K562 (cell line): ENCODE results near the gene IL1RL1. TPM values are rescaled to one million over a fixed set of nuclear protein-coding genes. Genes with fewer than 3 reads are reported as not detected.

ENCODE experiments used
- ATAC-seq: fragments of 200-7000 bp; cut with Tn5 transposase; 3 replicates; pipeline ENCODE4 v1.9.1; 2020; ENCODE audit warnings: moderate library complexity
- BruUV-seq: library from RNA; stranded (reverse); fragments of 400-500 nt; replicated peaks from 2 replicates; lab custom pipeline; 2021; lab: Mats Ljungman, UMichigan
- CTCF ChIA-PET: fragments of 300-600 bp; formaldehyde crosslinking; extraction: SDS; loops from one replicate; lab custom pipeline; 2021; ENCODE audit warnings: low intra/inter-chr PET ratio; lab: Yijun Ruan, JAX
- POLR2A ChIA-PET: fragments of 300-600, 350-650 bp; sonication (Branson Sonifier 250); formaldehyde crosslinking; extraction: SDS; loops from one replicate; lab custom pipeline; 2021; ENCODE audit warnings: antibody characterized with exemption, inconsistent platforms; lab: Yijun Ruan, JAX
- DNase-seq, 4 experiments: peaks; one replicate each; pipeline versions ENCODE4 v3.0.0 to v3.0.0-alpha.2; 2011 to 2018; ENCODE audit warnings: low spot score in 3 of 4, mixed read lengths in 3 of 4; ENCODE audit errors: extremely low read depth in 1 of 4
- FAIRE-seq: peaks from 2 replicates; lab custom pipeline; 2011; peaks lifted over from hg19 to GRCh38; lab: Jason Lieb, UNC
- H2AFZ ChIP-seq: 2 replicates; pipeline ENCODE4 v1.6.0; 2011; ENCODE audit warnings: low read depth, low read length, control low read depth, inconsistent platforms
- H3K27ac ChIP-seq: fragments of 200-600 bp; 3 replicates; pipeline ENCODE4 v1.8.0; 2011; ENCODE audit warnings: low read depth, mild to moderate bottlenecking, control low read depth, inconsistent platforms, low read length, moderate library complexity, mixed read lengths; ENCODE audit errors: extremely low read depth
- H3K27me3 ChIP-seq, 2 experiments: fragments of 300-600 bp in 1 of 2; 2 replicates in 1 of 2; 3 replicates in 1 of 2; pipeline versions ENCODE4 v1.6.0 to v1.8.0; 2011; ENCODE audit warnings: inconsistent platforms in 2 of 2, low read length in 2 of 2, mild to moderate bottlenecking in 1 of 2, mixed read lengths in 1 of 2, moderate library complexity in 1 of 2; ENCODE audit not compliant: control insufficient read depth in 2 of 2, insufficient read depth in 2 of 2
- H3K36me3 ChIP-seq: fragments of 300-600 bp; 3 replicates; pipeline ENCODE4 v1.8.0; 2011; ENCODE audit warnings: mild to moderate bottlenecking, low read length, inconsistent platforms; ENCODE audit not compliant: control insufficient read depth, insufficient read depth
- H3K4me1 ChIP-seq, 2 experiments: fragments of 200-600 bp in 1 of 2; replicated peaks in 1 of 2; 2 replicates in 1 of 2; 3 replicates in 1 of 2; pipeline versions ENCODE4 v1.5.1 to v1.8.0; 2011; ENCODE audit warnings: inconsistent platforms in 2 of 2, low read length in 2 of 2, mild to moderate bottlenecking in 1 of 2, mixed read lengths in 1 of 2, moderate library complexity in 1 of 2; ENCODE audit not compliant: control insufficient read depth in 2 of 2, insufficient read depth in 2 of 2
- H3K4me2 ChIP-seq: 2 replicates; pipeline ENCODE4 v1.6.1; 2011; ENCODE audit warnings: low read length, control low read depth, inconsistent platforms, mixed read lengths; ENCODE audit not compliant: insufficient read depth
- H3K4me3 ChIP-seq: fragments of 200-600 bp; sonication (generic), shearing (Covaris generic); 2 replicates; pipeline ENCODE4 v1.5.1; 2016; ENCODE audit warnings: control low read depth, inconsistent platforms
- H3K79me2 ChIP-seq: fragments of 200-600 bp; 3 replicates; pipeline ENCODE4 v1.8.0; 2011; ENCODE audit warnings: low read length, inconsistent platforms; ENCODE audit not compliant: control insufficient read depth, insufficient read depth
- H3K9ac ChIP-seq, 2 experiments: 2 replicates each; pipeline versions ENCODE4 v1.6.0 to v1.6.1; 2011; ENCODE audit warnings: low read depth in 2 of 2, low read length in 2 of 2, control low read depth in 1 of 2, inconsistent platforms in 1 of 2, mild to moderate bottlenecking in 1 of 2, mixed read lengths in 1 of 2; ENCODE audit not compliant: insufficient read depth in 1 of 2
- H3K9me1 ChIP-seq: one replicate; pipeline ENCODE4 v1.6.0; 2011; ENCODE audit warnings: inconsistent platforms, mild to moderate bottlenecking, low read length, moderate library complexity; ENCODE audit not compliant: control insufficient read depth, insufficient read depth
- H3K9me3 ChIP-seq: replicated peaks from 2 replicates; pipeline ENCODE4 v1.5.1; 2011; ENCODE audit warnings: low read depth, low read length, inconsistent platforms; ENCODE audit not compliant: control insufficient read depth, insufficient read depth
- H4K20me1 ChIP-seq: replicated peaks from 2 replicates; pipeline ENCODE4 v1.6.1; 2011; ENCODE audit warnings: low read length, inconsistent platforms, mixed read lengths; ENCODE audit not compliant: control insufficient read depth, insufficient read depth
- DPF2 ChIP-seq: fragments of 450-650 bp; IDR thresholded peaks from 2 replicates; pipeline ENCODE4 v1.6.1; 2016
- HBP1 ChIP-seq: fragments of 450-650 bp; formaldehyde crosslinking; IDR thresholded peaks from 2 replicates; pipeline ENCODE4 v1.4.0; 2022; ENCODE audit warnings: missing genetic modification characterization
- HDAC1 ChIP-seq, 2 experiments: fragments of 450-650 bp; IDR thresholded peaks; 2 replicates each; pipeline ENCODE4 v1.6.1; 2016 to 2017; ENCODE audit warnings: inconsistent platforms in 1 of 2, mild to moderate bottlenecking in 1 of 2, moderate library complexity in 1 of 2
- HNRNPL ChIP-seq: fragments of 200-400 bp; formaldehyde crosslinking; IDR thresholded peaks from 2 replicates; pipeline ENCODE4 v1.6.1; 2017; ENCODE audit warnings: low read depth, mild to moderate bottlenecking, low read length
- KLF16 ChIP-seq: IDR thresholded peaks from 2 replicates; pipeline ENCODE4 v1.6.1; 2016; ENCODE audit warnings: antibody characterized with exemption
- NCOA4 ChIP-seq: fragments of 450-650 bp; IDR thresholded peaks from 2 replicates; pipeline ENCODE4 v1.6.1; 2018; ENCODE audit warnings: mild to moderate bottlenecking; ENCODE audit not compliant: partially characterized antibody
- NELFE ChIP-seq: IDR thresholded peaks from 2 replicates; pipeline ENCODE4 v1.6.1; 2011; ENCODE audit warnings: mild to moderate bottlenecking; ENCODE audit not compliant: insufficient read depth, insufficient read length
- RBM22 ChIP-seq: fragments of 200-400 bp; formaldehyde crosslinking; IDR thresholded peaks from 2 replicates; pipeline ENCODE4 v1.6.1; 2018; ENCODE audit warnings: low read length, low read depth; ENCODE audit not compliant: poor library complexity, severe bottlenecking
- SLC30A9 ChIP-seq: fragments of 250-450 bp; sonication (Bioruptor Pico); IDR thresholded peaks from 2 replicates; pipeline ENCODE4 v1.8.0; 2022; ENCODE audit warnings: mild to moderate bottlenecking, moderate library complexity
- SMAD1 ChIP-seq: fragments of 150-350 bp; IDR thresholded peaks from 2 replicates; pipeline ENCODE4 v1.6.1; 2014; ENCODE audit warnings: low read length, low read depth; ENCODE audit not compliant: partially characterized antibody
- TAF15 ChIP-seq: fragments of 200-400 bp; formaldehyde crosslinking; IDR thresholded peaks from 2 replicates; pipeline ENCODE4 v1.6.1; 2017; ENCODE audit warnings: mild to moderate bottlenecking, low read depth, low read length, moderate library complexity
- TOE1 ChIP-seq, 2 experiments: fragments of 450-650 bp in 1 of 2; sonication (generic) in 1 of 2; formaldehyde crosslinking in 1 of 2; IDR thresholded peaks; 2 replicates each; pipeline versions ENCODE4 v1.7.1 to v1.8.0; 2016 to 2022; ENCODE audit warnings: borderline replicate concordance in 2 of 2, mild to moderate bottlenecking in 2 of 2, antibody characterized with exemption in 1 of 2, inconsistent platforms in 1 of 2, low read depth in 1 of 2, missing genetic modification reagents in 1 of 2, moderate library complexity in 1 of 2
- ZBTB26 ChIP-seq: fragments of 450-650 bp; formaldehyde crosslinking; IDR thresholded peaks from 2 replicates; pipeline ENCODE4 v1.4.0; 2022; ENCODE audit warnings: missing genetic modification characterization
- ZC3H4 ChIP-seq: sonication (generic); formaldehyde crosslinking; IDR thresholded peaks from 2 replicates; pipeline ENCODE4 v1.9.0; 2021; ENCODE audit warnings: missing genetic modification reagents, borderline replicate concordance
- ZNF644 ChIP-seq: fragments of 200-800 bp; sonication (Bioruptor generic); IDR thresholded peaks from 2 replicates; pipeline ENCODE4 v1.6.1; 2016; ENCODE audit warnings: low read depth, missing genetic modification characterization, missing compliant biosample characterization
- WGBS: fragments of 100-300 bp; shearing (Covaris generic); methylation state at CpG from one replicate; pipeline ENCODE4 v1.1.6; 2016; ENCODE audit warnings: low coverage, mixed read lengths; ENCODE audit not compliant: insufficient coverage; ENCODE audit errors: missing lambda C conversion rate; 5-methylcytosine and 5-hydroxymethylcytosine counted together
- in situ Hi-C: fragments of 300-500 bp; cut with MboI; formaldehyde crosslinking; loops from 4 replicates; pipeline ENCODE4 v1.15.0; 2018; ENCODE audit warnings: inconsistent platforms, mixed read lengths
- intact Hi-C: fragments of 100-400 bp; cut with micrococcal nuclease; formaldehyde crosslinking; loops from 2 replicates; pipeline ENCODE4 v1.14.2; 2022
- polyA plus RNA-seq, 8 experiments: library from polyadenylated mRNA; depleted of rRNA in 4 of 8; stranded (reverse) in 5 of 8; unstranded in 3 of 8; fragments of >200 nt; fragmentation: Nextera tagmentation in 2 of 8; fragmentation: Illumina TruSeq in 1 of 8; extraction: Ambion mirVana in 2 of 8; extraction: Trizol in 1 of 8; gene quantifications; 2 replicates each; pipeline versions ENCODE4 v1.2.1 to v1.2.3, GENCODE V29; 2011 to 2014; ENCODE audit warnings: inconsistent platforms in 1 of 8, missing spikeins in 1 of 8
- total RNA-seq, 7 experiments: library from RNA; depleted of rRNA in 6 of 7; stranded (reverse); fragments of >200 nt in 6 of 7; fragmentation: Illumina TruSeq in 2 of 7; extraction: Trizol in 2 of 7; gene quantifications; 2 replicates each; pipeline versions ENCODE4 v1.2.1 to v1.2.3, GENCODE V29; 2011 to 2021; ENCODE audit warnings: low replicate concordance in 1 of 7

IL1RL1 gene
- total and polyA plus RNA-seq, 9 of the 15 experiments (the other 6 are each of a cell fraction or from before 2014, with no cell fraction given) = 0.06 to 3.3 (median 0.59) TPM

DNA sequence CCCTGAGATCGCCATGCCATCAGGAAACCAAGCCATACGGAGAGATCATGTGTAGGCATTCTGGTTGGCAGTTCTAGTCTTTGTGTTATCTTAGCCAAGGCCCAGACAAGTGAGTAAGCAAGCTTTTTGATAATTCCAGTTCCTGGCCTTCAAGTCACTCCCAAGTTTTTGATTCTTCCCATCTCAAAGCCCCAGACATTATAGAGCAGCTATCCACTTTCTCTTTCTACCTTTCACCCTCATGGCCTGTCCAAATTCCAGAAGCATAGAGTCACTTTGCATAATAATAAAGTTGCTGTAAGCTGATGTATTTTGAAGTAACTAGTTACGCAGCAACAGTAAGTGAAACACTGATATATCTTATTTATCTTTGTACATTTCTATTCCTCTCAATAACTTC lies 26.8 kb upstream of the IL1RL1 start:
- in situ Hi-C loops = no loop called here
- no peak overlapping the region for H2AFZ ChIP-seq
- no TSS peak for BruUV-seq
- H3K27me3 ChIP-seq = 0 out of 5 replicates have a peak, but pooled peaks cover 0 to 2% of the 10 kb centered on the region in 2 experiments
- H3K79me2 ChIP-seq = no peaks in the 10 kb centered on the region
- ChIA-PET POLR2A (no interaction called here), CTCF (no interaction called here)
- ATAC-seq = no peak
- no peak for DNase-seq
- TF ChIP-seq HDAC1 (IDR thresholded peaks at IDR 0.05) (no peak), RBM22 (no peak), DPF2 (no peak), ZBTB26 (CRISPR knock-in tag) (no peak), KLF16 (no peak), NCOA4 (no peak), HNRNPL (no peak), ZC3H4 (CRISPR knock-in tag) (no peak), NELFE (no peak), SMAD1 (no peak), TAF15 (no peak), TOE1 (IDR thresholded peaks at IDR 0.05; ENCODE audit: borderline replicate concordance) (no peak), TOE1 (CRISPR knock-in tag; IDR thresholded peaks at IDR 0.05; ENCODE audit: borderline replicate concordance, low read depth) (no peak), SLC30A9 (no peak), HBP1 (CRISPR knock-in tag) (no peak), ZNF644 (tag) (no peak)
- H3K9me3 ChIP-seq = no peaks in the 10 kb centered on the region
- H3K4me1 ChIP-seq = no peaks in the 10 kb centered on the region
- FAIRE-seq = no peak
- H3K4me3 ChIP-seq = no peak overlapping the region
- no peaks in the 10 kb centered on the region for H3K36me3 ChIP-seq
- WGBS = 30% methylated on average over 3 of the region's 3 CpGs
- no peaks in the 10 kb centered on the region for H4K20me1 ChIP-seq
- no peak overlapping the region for H3K9ac ChIP-seq
- no peak overlapping the region for H3K4me2 ChIP-seq
- H3K9me1 ChIP-seq = no peaks in the 10 kb centered on the region
- intact Hi-C loops = no loop called here
- no peak overlapping the region for H3K27ac ChIP-seq
